ENCODE data around the gene ROPN1.
"Not testable (repeated sequence)": the region's sequence is repeated elsewhere in the genome, so short reads cannot be mapped to it uniquely, and the experiment has no call there.

Gene ROPN1

GRCh38 chr3:123993818-123994217 lies 1.9 kb upstream of the ROPN1 start:
- no peak for DNase-seq

- DNase-seq, result no peak
Measured at GRCh38 chr3:123986427-123986826, 5.5 kb downstream of the ROPN1 start.

DNA sequence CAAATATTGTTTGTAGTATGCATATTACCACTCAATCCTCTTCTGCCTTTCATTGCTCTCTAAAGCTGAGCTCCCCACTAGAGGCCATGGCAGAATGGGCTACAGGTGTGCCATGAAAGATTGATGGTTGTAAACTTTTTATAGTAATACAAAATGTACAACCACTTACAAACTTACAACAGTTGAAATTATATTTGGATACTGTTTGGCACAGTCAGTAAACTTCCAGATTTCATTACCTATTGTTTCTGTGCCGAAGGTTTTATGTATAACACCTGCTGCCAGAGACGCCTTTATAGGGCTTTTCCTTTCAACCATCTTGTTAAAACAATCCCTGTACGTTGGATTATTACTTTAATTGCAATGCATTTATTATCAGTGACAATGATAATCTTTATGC lies 7.0 kb downstream of the ROPN1 start:
- no peak for DNase-seq

DNA sequence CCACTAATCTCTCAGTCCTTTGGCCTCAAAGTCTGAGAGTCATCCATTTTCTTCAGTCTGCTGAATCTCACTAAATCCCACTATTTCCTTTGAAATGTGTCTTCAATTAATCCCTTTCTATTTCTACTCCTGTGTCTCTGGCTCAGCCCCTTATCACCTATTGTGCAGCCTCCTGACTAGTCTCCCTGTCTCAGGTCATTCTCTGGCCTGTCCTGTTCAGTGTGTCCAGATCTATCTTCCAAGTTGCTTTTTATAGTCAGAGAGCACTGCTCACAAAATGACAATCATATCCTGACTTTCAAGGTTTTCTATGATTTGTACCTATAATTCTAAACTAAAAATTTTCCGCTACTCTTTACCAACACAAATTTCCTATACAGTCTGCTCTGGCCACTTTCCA lies 7.6 kb downstream of the ROPN1 start:
- DNase-seq, result no peak

GRCh38 chr3:123981317-123981716 lies 10.6 kb downstream of the ROPN1 start:
- not testable (repeated sequence) for DNase-seq

- no peak for DNase-seq
Measured at GRCh38 chr3:123980539-123980938, 11.4 kb downstream of the ROPN1 start.

DNA sequence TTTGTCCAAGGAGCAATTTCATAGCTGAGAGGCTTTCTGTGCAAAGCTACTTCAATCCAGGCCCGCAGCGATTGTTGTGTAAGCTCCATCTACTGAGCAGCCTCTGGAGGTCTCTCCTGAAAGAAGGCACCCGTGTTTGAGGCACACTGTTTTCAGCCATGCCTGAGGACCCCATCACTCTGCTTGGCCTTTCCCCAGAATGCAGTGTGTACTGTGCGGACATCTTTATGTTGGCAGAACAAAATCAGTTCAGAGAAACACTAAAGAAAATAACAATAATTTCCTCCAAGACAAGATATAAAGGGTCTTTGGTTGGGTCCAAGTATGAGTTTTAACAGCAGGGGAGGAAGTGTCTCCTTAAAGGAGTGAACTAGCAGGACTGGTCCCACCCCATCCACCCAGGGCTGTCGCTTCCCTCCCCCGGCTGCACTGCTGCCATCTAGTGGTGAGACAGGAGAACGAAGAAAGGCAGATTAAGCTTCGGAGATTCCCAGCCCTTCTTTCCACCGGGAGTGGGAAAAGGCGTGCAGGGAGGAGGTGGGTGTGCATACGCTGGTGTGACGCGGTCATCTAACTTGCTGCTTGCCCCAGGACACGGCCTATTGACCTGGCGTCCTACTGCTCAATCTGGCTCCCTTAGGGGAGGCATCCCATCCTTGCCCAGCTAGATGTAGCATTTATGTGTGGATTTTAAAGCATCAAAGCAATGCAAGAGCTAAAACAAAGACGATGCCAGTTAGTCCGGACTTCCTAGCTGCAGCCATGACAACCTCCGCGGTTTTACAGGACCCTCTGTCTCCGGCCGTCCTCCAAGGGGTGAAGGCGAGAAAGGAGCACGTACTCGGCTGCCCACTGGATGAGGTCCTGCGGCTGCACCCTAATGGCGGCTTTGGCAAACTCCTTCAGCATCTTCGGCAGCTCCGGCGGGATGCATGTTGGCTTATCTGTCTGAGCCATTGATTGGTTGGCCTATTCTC lies 12.1 kb downstream of the ROPN1 start:
- peak in 1 of 2 donors; percentile 24 for DNase-seq

- not testable (repeated sequence) for DNase-seq
Measured at GRCh38 chr3:123976904-123977303, 15.0 kb downstream of the ROPN1 start.

- DNase-seq, result not testable (repeated sequence)
Measured at GRCh38 chr3:123976181-123976898, 15.6 kb downstream of the ROPN1 start.

GRCh38 chr3:123975030-123975429 lies 16.9 kb downstream of the ROPN1 start:
- DNase-seq, result not testable (repeated sequence)

DNA sequence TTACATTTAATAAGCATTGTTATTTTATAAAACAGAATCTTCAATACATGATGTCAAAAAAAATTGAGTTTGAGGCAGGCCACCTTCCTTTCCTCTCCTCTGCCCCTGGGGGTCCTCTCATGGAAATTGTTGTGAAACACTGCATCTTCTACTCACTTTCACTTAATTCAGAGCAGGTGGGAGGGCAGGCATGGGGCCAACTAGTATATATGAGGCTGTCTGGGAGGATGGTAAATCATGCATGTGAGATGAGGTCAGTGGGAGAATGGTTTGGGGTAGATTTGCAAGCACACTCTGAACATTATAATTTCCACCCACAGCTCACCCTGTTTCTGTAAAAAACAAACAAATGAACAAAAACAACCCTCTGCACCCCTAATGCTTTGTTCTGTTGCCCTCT lies 20.5 kb downstream of the ROPN1 start:
- DNase-seq, result no peak

- not testable (repeated sequence) for DNase-seq
Measured at GRCh38 chr3:123967260-123967659, 24.7 kb downstream of the ROPN1 start.

- DNase-seq, result not testable (repeated sequence)
Measured at GRCh38 chr3:123966799-123967198, 25.1 kb downstream of the ROPN1 start.

DNA sequence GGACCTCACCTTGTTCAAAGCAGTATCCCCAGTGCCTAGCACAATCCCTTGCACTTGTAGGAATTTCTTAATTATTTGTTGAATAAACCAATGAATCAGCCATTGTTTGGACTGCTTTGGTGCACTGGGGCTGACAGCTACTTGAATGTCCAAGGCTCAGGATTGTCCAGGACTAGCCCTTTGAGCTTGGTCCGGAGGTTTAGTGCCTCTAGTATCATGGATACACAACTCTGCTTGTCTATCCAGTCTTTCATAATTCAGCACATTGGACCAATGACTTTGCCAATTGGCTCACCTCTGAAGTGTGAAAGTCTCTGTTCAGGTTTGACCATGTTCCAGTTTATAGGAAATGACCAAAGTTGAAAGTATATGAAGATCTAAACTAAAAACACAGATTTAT lies 27.1 kb downstream of the ROPN1 start:
- DNase-seq, result not testable (repeated sequence)

DNA sequence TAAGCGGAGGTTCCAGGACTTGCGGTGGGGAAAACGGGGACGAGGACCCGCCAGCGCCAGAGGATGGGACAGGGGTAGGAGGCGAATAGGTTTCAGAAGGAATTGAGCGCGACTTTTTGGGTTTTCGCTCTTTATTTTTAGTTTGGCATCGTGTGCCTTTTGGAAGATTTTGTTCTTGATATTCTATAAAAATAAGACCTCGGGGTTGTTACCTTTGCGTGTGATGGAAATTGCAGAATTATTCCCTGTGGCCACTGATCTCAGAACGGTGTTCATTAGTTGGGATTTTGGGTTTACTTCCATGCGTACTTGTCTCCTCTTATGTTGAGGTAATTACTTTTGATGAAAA lies 30.4 kb downstream of the ROPN1 start:
- no peak for DNase-seq

- DNase-seq, result peak; percentile 86 to 87
Measured at GRCh38 chr3:123960781-123961507, 31.0 kb downstream of the ROPN1 start, which contains the start of gene CCDC14. TSS of gene CCDC14 (minus strand) at chr3:123961229. CDS start at chr3:123961173, 56 bp downstream.

GRCh38 chr3:123953735-123954134 lies 38.2 kb downstream of the ROPN1 start:
- no peak for DNase-seq

GRCh38 chr3:123952844-123953520 lies 38.9 kb downstream of the ROPN1 start:
- DNase-seq, result no peak

GRCh38 chr3:123951522-123952447 lies 40.1 kb downstream of the ROPN1 start:
- no peak for DNase-seq

- DNase-seq, result no peak
Measured at GRCh38 chr3:123949641-123950040, 42.3 kb downstream of the ROPN1 start.

- no peak for DNase-seq
Measured at GRCh38 chr3:123948449-123948848, 43.5 kb downstream of the ROPN1 start.

All from inflammatory macrophage treated with lipopolysaccharide for 1 hour (primary cell).